NCI-H510A treated with DMSO at 0.1 percent for 48 hours (cell line): ENCODE measurements around the gene KIF5A.

Experiments
- DNase-seq: peaks from one replicate; lab custom pipeline; 2025; lab: John Stamatoyannopoulos, UW

The KIF5A gene

DNA sequence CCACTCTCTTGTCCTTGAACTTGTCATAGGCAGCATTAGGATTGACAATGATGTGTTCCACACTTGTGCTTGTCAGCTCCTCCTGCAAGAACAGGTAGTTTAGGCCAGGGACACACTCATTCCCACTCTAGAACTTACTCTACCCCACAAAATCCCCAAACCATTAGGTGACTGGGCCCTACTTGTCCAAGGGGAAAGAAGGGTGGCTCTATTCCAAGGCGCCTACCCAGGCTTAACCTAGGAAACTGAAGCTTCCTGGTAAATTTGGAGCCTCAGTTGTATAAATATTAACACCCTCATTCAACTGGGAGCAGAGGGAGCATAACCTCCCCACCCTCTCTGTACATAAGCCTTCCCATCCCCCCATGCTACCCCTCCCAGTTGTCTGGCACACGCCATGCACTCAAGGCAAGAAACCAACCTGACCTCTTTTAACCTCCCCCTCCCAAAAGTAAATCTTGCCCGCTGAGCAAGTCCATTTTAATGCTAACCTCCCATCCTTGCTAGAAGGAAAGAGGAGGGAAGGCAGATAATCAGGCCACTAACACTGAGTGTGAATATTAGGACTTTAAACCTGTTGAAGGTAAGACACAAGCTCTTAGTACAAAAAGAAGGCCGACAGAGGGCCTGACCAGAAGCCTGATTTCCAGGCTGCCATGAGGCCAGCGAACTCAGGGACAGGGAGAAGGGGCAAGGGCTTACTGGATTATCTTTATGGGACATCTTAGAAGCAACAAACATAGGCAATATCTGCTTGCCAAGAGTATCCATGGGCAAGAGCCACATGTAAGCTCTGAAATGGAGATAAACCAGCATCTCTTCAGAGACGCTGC is 13.9 kb upstream of the KIF5A start:
- DNase-seq: no peak

DNA sequence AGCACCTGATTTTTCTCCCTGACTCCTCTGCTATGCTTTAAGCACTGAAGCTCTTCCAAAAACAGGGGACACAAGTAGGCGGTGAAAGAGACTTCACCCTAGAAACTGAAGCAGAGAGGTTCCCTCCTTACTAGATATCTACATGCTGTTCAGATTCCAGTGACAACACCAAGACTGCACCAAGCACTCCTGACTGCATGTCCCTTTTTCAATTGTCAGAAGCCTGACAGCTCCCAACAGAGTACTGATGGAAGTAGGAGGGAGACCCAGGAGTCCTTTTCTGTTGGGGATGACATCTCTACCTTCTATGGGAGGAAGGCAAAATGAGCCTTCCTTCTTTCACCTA is 13.3 kb upstream of the KIF5A start:
- no peak for DNase-seq

DNA sequence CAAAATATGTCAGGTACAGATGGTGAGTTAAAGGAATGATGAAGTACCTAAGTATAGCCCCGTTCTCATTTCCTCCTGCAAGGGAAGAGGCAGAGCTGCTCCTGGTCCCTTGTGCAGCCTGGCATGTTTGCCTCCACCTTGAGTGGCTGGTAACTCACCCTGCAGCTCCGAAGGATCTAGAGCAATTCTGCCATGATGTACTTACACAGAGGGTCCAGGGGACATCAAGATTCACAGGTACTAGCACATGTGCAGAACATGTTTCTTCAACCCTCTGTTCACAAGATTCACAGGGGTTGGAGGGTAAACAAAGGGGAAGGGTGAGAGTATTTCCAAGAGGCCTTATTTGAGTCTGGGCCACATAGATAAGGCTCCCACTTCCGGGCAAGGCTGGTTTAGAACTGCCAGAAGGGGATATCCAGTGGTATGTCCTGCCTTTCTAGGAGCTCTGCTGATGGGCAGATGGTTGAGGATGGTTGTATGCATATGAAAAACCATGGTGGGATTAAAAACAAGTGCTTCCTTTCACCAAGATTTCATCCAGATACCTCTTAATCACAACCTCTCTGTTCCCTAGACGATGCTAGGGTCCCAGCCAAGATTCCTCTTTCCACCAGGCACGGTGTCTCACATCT is 10.6 kb upstream of the KIF5A start:
- DNase-seq: no peak

DNA sequence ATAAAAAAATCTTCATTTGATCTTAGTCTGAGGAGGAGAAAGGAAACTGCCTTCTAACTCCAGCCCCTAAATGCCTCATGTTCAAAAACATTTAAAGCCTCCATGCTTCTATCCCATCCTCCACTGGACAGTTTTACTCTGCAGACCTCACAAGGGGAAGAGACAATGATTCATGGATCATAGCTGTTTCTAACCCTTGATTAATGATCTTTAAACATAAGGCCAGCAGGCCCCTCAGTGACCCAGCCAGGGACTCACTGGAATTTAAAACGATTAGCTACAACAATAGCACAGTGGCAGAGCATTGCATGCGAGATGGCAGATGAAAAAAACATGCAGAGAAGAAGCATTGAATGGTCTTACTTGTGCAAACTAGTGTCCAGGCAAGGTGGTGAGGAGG is 8.8 kb upstream of the KIF5A start:
- no peak for DNase-seq

DNA sequence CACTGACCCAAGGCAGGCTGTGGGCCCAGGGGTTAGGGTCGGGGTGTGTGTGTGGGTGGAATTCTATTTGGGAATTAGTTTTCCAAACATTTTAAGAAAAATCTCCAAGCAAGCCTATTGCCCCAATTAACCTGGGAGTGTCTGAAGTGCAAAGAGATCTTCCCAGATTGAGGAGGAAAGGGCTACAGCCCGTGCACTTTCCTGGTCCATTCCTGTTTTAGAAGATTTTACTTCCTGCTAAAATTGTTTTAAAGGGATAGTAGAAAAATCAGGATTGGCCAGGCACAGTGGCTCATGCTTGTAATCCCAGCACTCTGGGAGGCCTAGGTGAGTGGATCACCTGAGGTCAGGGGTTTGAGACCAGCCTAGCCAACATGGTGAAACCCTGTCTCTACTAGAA is 8.1 kb upstream of the KIF5A start:
- no peak for DNase-seq

DNA sequence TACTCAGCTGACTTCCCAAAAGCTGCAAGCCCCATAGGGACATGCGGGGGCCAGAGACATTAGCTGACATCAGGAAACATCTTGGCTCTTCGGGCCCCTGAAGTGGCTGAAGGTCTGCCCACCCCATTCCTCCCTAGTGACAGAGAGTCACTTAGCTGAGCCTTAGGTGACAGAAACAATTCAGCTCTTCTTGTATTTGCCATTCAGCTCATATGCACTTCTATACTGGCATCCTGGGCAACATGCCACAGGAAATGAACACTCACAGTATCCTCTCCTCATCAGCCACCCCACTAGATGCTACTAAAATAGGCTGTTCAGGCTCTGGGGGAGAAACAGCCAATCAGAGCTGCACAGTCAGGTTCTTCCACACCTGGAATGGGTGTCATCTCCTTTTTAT is 6.3 kb upstream of the KIF5A start:
- DNase-seq: peak; percentile 69

DNA sequence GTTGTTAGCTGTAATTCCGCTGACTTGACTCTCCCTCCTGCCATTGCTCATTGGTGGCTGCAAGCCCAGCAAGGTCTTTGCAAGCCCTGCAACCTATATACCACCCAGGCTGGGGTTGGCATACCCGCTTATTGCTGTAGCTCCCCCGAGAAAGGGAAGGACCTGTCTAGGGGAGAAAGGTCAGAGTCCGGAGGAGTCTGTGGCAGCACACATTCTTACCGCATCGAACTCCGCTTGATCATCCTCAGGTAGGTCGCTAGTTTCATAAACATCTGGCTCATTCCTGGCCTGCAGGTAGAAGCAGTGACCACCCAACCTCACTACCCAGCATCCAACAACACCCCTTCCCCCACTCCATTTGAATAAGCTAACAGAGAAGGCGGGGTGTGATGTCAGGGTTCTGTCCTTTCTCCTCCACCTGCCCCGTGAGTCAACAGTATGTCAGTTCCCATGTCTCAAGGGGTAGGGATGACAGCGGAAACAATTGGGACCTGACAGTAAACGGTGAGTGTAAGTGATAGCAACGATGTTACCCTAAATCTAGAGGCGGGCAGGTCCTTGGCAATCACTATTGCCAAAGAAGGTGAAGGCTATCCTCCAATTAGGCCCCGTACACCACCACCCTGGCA is 3.9 kb upstream of the KIF5A start:
- peak; percentile 18 for DNase-seq

DNA sequence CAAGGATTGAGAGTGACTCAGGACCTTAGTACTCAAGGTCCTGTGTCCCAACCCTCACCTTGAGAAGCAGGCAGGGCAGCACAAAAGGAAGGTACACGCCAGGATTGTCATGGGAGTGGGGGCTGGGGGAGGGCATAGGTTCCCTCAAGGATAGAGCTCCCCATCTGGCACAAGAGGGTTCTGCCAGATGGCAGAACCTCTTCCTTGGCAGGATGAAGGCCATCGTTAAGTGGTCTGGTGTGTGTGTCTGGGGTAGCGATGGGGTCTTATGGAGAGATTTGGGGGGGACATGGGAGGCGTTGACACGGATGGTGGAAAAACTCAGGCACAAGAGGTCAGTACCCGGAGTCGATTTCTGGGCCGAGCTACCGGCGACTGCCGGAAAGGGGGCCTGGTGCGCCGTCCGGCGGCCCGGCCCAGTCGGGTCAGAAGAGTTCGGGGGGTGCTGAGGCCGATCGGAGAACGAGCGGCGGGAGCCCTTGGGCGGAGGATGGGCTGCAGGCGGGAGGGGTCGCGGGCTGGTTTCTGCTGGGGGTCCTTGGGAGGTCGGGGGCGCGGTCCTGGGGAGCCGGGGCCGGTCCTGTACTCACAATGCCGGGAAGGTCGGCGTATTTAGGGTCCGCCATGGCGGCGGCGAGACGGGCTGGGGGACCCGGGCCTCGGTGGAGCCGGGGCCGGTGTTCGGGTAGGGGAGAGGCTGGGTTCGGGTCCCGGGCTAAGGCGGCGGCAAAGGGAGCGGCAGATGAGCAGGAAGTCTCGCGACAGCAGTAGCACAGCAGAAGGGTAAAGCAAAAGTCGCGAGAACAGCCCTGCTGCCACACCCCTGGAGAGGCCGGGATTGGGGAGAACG is 3.2 kb upstream of the KIF5A start, which contains the start of gene DCTN2:
DCTN2 (minus strand) TSS at position 755 of the 850 bp plus-strand sequence; CDS start at position 626, 129 bp downstream.
- peak; percentile 99 for DNase-seq

DNA sequence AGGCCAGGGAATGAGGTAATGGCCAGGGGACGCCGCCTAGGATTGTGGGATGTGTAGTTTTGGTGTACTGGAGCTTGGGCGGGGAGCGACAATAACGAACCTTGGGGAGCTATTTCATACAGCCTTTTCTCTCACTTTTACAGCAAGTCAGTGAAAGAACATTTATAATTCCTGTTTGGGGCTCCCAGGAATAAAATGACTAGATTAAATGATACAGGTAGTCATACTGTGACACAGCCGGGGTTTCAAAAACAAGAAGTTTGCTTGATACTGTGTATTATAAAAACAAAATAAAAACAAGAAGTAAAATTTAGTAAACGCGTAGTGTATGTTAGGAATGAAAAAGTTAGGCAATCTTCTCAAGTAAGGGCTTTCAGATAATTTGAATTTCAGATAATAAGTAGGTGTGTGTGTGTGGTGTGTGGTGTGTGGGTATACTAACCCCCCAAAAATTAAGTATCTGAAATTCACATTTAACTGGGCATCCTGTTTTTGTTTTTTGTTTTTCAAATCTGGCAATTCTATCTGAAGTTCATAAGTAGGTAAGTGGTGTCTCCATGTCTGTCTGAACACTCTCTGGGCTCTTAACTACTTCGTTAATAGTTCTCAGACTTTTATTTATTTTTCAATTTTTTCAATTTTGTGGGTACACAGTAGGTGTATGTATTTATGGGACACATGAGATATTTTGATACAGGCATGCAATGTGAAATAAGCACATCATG is 2.4 kb upstream of the KIF5A start:
- no peak for DNase-seq

DNA sequence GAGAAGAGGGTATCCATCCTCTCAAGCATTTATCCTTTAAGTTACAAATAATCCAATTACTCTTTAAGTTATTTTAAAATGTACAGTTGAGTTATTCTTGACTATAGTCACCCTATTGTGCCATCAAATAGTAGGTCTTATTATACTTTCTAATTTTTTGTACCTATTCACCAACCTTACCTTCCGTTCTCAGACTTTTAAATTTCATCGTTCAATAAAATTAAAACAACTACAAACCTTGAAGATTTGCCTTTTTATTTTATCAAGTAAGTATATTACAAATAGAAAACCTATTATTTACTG is 1.9 kb upstream of the KIF5A start:
- no peak for DNase-seq

DNA sequence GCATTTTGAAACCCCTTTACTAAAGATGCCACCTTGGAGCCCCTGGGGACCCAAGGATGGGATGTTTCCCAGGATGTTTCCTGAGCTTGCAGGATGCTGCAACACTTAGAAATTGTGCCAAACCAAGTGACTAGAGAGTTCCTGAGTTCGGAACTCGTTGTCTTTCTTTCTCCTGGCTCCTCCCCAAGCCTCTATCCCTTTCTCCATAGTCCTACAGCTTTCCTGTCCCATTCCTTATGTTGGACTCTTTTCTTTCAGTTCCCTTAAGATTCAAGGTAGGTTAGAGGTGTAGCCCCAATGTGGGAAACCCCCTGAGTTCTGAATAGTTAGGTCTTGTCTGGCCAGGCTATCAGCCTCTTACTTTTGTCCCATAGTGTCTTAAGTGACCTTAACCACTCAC is 1.4 kb upstream of the KIF5A start:
- no peak for DNase-seq

DNA sequence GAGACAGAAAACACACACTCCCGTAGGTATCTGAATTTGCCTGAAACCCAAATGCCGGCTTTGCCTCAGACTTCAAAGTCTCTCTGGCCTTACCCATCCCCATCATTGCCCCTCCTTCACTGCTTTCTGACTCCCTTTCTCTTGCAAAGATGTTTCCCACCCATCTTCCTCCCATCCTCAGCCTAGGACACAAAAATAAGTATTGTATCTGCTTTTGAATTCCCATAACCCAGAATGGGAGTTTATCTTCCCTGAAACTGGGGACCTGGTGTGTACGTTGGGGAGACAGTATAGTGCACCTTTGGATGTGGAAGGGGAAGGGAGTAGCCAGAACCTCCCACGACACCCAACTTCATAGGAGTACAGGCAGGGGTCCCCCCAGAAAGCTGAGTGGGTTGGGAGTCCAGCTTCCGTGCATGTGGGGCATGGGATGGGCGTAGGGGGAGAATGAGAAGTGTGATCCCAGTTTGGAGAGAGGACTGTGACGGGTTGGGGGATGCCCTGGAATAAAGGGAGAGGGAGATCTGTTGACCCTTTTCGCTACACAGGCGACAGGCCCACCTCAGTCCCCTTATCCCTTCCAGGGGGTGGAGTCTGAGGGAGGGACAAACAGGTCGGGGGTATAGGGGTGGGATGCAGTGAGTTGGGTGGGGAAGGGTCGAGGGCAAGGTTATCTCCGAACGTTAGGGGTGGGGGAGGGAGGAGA is 488 bp upstream of the KIF5A start:
- no peak for DNase-seq

DNA sequence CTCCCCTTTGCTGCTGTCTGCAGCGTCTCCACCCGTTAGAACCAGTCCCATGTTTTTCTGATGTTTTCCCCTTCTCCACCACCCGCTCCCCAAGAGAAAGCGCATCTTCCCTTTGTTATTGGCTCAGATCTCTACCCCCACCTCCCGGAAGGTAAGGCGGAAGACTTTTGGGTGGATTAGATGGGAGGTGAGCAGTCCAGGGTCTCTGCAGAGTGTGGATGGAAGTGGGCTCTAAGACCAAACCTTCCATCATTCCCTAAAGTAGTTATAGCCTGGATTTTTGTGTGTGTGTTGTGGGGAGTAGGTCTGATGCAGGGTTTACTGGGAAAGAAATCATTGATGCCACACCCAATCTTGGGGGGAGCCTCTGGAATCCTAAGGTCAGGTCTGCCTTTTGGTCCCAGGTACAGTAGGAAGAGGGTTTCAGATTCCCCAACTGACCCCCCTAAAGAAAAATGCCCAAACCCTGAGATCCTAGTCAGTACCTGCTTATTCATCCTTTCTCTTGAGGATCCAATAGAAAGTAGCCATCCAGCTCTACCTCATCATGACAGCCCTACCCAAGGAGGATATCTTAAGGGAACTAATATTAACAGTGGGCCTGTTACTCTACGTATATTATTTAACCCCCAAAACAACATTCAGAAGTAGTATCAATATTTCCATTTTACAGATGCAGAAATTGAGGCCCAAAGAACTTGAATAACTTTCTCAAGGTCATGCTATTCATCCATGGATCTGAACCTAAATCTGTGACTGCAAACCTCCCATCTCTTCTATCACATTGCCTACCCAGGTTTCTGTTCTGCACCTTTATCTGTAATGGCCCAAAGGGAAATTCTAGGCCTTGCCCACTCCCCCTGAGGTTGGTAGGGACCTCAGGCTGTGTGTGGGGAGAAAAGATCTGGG is 1.1 kb downstream of the KIF5A start:
- no peak for DNase-seq

DNA sequence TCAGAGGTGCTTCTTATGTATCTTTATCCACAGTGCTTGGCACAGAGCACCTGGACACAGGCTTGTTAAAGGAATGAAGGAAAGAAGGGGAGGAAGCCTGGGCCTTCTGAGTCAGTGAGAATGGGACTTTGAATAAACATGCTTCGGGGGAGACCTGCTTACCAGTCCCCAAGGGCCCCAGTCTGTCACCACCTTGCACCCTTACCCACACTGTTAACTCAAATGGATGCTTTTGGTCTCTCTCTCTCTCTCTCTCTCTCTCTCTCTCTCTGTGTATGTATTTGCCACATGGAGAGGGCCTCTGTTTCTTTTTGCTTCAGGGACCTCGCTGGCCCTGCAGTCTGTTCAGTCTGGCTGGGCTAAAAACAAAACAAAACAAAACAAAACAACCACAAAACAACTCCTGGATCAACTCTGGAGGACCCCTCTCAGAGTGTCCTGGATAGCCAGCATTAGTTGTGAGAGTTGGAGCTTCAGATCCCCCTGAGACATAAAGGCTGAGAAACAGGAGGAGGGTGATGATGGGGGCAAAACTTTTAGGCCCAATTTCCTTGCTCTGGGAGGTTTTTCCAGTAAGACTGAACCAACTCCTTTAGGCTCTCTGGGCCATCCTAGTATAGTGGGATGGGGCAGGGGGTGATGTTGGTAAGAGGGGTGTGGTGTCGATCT is 1.9 kb downstream of the KIF5A start:
- no peak for DNase-seq

DNA sequence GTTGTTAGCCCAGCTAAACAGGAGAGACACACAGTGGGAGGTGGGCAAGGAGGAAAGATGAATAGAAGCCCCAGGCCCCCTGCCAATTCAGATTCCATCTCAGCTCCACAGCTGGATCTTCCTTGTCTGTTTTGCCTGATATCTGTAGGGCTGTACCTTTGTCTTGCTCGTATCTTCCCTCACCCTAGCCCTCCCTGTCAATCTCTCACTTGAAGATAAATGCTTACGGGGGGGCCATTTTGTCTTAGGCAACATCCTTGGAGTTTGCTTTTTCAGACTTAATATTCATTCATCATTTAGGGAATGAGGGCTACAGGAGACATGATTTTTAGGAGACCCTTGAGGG is 2.4 kb downstream of the KIF5A start:
- DNase-seq: no peak

DNA sequence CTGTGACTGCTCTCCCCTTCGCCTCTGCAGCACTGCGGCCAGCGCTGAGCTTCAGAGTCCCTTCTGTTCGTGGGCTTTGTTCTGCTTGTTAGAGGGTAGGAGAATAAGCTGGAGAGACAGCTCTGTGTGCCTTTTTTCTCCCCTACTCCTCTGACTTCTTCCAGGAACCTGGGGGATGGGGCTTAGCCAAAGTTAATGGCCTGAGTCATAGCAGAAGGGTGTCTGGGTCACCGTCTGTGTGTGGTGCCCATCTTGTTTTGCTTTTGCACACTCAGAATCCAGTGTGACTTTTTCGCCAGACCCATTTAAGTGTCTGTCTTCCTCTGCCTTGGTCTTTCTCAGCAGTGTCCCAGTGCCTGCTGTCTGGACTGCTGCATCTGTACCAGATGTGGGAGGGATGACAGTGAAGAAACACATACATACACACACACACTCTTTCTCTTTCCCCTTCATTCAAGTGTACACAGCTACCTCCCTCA is 3.0 kb downstream of the KIF5A start:
- DNase-seq: no peak

DNA sequence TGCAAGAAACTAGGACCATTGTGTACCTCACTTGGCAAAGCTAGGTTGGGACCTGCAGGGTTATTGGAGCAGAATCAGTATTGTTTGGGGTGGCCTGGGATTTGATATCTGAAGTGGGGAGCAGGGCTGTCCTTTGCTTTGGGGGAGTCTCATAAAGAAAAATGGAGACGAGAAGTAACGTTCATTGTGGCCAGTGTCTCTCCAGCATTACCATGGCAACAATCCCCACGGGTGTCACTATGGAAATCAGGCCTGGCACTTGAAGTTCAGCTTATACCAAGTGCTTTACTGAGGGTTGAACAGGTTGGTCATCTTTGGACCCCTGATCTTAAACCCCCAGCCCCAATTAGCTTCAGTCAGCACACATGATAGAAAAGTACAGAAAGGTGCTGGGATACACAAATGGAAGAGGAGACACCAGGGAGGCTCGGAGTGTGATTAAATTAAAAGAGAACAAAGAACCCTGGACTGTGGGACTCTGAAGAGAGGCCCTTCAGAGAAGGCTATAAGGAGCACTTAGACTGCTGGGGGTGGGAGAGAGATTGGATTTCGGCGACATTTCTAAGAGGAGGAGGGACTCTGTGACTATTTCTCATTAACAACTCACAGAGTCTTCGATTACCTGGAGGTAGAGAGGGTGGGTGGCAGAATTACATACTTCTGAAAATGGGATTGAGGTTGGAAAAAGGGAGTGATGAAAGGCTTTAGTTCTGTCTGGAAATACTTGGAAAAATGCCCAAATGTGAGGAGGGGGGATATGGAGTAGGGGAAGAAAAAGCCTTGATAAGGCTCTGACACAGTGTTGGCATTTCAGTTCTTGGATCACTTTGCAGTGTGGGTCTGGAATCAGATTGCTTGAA is 3.7 kb downstream of the KIF5A start:
- no peak for DNase-seq

DNA sequence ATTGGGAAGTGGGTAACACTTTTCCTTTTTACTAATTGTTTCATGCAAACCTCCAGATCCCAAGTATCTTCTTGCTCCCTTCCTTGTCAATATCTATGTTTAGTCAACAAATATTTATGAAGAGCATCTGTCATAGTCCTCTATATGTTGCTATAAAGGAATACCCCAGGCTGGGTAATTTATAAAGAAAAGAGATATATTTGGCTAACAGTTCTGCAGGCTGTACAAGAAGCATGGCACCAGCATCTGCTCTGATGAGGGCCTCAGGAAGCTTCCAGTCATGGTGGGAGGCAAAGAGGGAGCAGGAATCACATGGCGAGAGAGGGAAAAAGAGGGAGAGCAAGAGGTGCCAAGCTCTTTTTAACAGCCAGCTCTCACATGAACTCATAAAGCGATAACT is 4.6 kb downstream of the KIF5A start:
- no peak for DNase-seq

DNA sequence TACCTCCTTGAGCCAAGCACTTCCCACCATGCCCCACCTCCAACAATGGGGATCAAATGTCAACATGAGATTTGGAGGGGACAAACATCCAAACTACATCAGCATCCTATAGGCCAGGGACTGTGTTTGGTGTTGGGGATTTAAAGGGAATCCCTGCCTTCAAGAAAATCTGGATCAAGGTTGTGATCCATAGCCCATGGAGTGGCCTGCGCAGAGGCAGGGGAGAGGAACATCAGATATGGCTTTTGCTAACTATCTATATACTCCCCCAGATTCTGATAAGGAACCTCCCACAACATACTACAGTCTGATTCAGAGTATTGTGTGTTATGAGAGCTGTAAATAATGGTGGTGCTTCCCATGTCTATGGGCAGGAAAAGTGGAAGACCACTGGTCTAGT is 5.1 kb downstream of the KIF5A start:
- DNase-seq: no peak
